Kidney (tissue), 14 donors: ENCODE results near the gene EPSTI1. TPM values are rescaled to one million over a fixed set of nuclear protein-coding genes. Genes with fewer than 3 reads are reported as not detected.
A peak's percentile ranks its signal among the peaks of the same experiment; 100 is the strongest.

Experiments
- DNase-seq, 5 donors: peaks; one replicate each; pipeline ENCODE4 v3.0.0-alpha.2; 2013 to 2020
- FAIRE-seq: peaks from 2 replicates; lab custom pipeline; 2012; peaks lifted over from hg19 to GRCh38; lab: Jason Lieb, UNC
- H3K27ac ChIP-seq, 2 donors: one replicate each; pipeline ENCODE4 v1.7.0; 2013; ENCODE audit warnings: low read depth in 2 of 2, low read length in 2 of 2, inconsistent platforms in 1 of 2
- H3K27me3 ChIP-seq: one replicate; pipeline ENCODE4 v1.7.1; 2013; ENCODE audit warnings: low read length, inconsistent platforms; ENCODE audit not compliant: control insufficient read depth, insufficient read depth
- H3K36me3 ChIP-seq, 3 donors: one replicate each; pipeline versions ENCODE4 v1.7.0 to v1.7.1; 2013; ENCODE audit warnings: low read length in 3 of 3, control low read depth in 1 of 3, inconsistent platforms in 1 of 3; ENCODE audit not compliant: insufficient read depth in 3 of 3, control insufficient read depth in 2 of 3
- H3K4me1 ChIP-seq, 3 donors: one replicate each; pipeline versions ENCODE4 v1.7.0 to v1.7.1; 2013; ENCODE audit warnings: low read length in 3 of 3, inconsistent platforms in 1 of 3, low read depth in 1 of 3; ENCODE audit not compliant: control insufficient read depth in 2 of 3, insufficient read depth in 2 of 3
- H3K4me3 ChIP-seq, 3 donors: one replicate each; pipeline versions ENCODE4 v1.7.0 to v1.8.1; 2013; ENCODE audit warnings: low read length in 3 of 3, control low read depth in 1 of 3, inconsistent platforms in 1 of 3
- H3K9ac ChIP-seq, 3 donors: one replicate each; pipeline versions ENCODE4 v1.7.0 to v1.7.1; 2013; ENCODE audit warnings: low read length in 3 of 3, control low read depth in 1 of 3, inconsistent platforms in 1 of 3
- H3K9me3 ChIP-seq, 3 donors: one replicate each; pipeline versions ENCODE4 v1.7.0 to v1.7.1; 2013; ENCODE audit warnings: low read length in 3 of 3, control low read depth in 1 of 3, inconsistent platforms in 1 of 3; ENCODE audit not compliant: control insufficient read depth in 2 of 3, insufficient read depth in 1 of 3
- intact Hi-C: fragments of 100-400 bp; cut with DNase I; formaldehyde crosslinking; loops from one replicate; pipeline ENCODE4 v1.11.1; 2022
- polyA plus RNA-seq: library from polyadenylated mRNA; stranded (reverse); fragments of 350-450 nt; fragmentation: Illumina TruSeq; extraction: RNeasy Lipid Tissue Mini Kit (QIAGEN cat#74804); gene quantifications from one replicate; pipeline ENCODE4 v1.2.3, GENCODE V29; 2014; ENCODE audit warnings: low read depth, low replicate concordance; ENCODE audit not compliant: insufficient read depth
- total RNA-seq: library from RNA; stranded (reverse); fragmentation: NEBNext Ultra II Directional; extraction: Animal tissue kit (Norgen Biotek cat#: 25700); gene quantifications from one replicate; pipeline ENCODE4 v1.2.1, GENCODE V29; 2021
- TF ChIP-seq, protein P1 (sequence below): IDR thresholded peaks from 3 replicates; pipeline ENCODE4 v1.5.1; 2012; ENCODE audit warnings: mild to moderate bottlenecking, moderate library complexity, borderline replicate concordance; ENCODE audit not compliant: insufficient read depth; ENCODE audit errors: extremely low read depth
- donor health status: control.
- donor health status: control.
- donor health status: control.
- donor health status: control.
- donor health status: control.
- donor health status: DM: yes; HTN: yes; CAD: no.
- donor health status: Normal renal cell carcinoma (clear cell type).

Gene EPSTI1
- total and polyA plus RNA-seq, 2 donors from 2014 or later = 11.2 to 12.2 TPM

DNA sequence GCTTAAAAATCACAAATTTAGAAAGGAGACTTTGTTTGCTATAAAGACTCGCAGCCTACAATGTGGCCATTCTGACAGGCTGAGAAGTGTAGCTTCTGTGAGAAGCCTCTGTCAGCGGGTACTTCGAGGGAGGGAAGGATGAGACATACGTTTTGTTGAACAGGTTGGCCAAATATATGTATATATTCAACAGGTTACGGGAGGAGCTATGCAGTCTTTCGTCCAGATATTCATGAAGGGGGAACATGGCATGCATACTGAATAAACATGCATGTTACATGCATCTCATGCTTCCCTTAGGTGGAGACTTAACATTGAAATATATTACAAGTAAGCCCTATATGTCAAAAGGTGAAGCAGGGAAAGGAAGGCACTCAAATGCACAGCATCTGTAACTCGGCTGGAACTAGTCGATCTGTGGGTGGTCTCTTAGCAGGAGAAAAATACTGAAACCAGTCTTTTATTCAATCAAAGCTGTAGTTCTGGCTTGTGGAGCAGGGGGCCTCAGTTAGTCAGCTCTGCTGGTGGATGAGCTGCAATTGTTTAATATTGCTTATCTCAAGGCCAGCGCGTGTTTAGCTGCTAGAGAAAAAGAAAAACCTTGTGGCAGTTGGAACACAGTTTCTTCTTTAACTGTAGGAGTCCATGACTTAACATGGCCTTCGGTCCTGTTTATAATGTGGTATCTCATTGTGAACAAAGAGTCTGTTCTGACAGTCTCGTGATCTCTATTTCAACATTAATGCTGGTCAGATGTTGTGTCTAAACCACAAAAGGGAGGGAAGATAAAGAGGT, 116.4 kb downstream of the EPSTI1 start:
- DNase-seq = peak in 2 of 5 donors; percentile 44 to 80
- Histone ChIP-seq H3K9me3 (no peaks in the 10 kb centered on the region), H3K4me1 (peaks cover 0 to 7% (median 4%) of the 10 kb centered on the region in 3 donors), H3K27me3 (no peaks in the 10 kb centered on the region), H3K9ac (no peak overlapping the region), H3K4me3 (no peak overlapping the region), H3K27ac (no peak overlapping the region), H3K36me3 (no peaks in the 10 kb centered on the region)
- TF ChIP-seq, protein P1, sequence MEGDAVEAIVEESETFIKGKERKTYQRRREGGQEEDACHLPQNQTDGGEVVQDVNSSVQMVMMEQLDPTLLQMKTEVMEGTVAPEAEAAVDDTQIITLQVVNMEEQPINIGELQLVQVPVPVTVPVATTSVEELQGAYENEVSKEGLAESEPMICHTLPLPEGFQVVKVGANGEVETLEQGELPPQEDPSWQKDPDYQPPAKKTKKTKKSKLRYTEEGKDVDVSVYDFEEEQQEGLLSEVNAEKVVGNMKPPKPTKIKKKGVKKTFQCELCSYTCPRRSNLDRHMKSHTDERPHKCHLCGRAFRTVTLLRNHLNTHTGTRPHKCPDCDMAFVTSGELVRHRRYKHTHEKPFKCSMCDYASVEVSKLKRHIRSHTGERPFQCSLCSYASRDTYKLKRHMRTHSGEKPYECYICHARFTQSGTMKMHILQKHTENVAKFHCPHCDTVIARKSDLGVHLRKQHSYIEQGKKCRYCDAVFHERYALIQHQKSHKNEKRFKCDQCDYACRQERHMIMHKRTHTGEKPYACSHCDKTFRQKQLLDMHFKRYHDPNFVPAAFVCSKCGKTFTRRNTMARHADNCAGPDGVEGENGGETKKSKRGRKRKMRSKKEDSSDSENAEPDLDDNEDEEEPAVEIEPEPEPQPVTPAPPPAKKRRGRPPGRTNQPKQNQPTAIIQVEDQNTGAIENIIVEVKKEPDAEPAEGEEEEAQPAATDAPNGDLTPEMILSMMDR = no peak
- FAIRE-seq = no peak
- intact Hi-C loops = no loop called here

DNA sequence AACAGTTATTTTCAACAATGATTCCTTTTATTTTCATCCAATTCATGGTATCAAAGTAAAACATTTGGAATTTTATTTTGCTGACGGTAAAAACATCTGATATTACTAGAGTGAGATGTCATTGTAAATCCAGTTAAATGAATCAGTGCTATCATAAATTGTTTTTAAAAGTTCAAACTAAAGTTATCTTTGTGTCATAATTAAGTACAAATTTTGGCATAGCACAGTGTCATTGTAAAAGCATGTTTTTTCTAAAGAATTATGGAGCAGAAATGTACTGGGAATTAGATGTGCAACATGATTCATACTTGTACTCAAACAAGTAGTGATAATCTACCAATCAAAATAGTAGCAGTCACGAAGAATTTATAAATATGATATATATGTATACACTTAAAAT, 117.8 kb downstream of the EPSTI1 start:
- H3K4me3 ChIP-seq = no peak overlapping the region
- H3K9ac ChIP-seq = no peak overlapping the region
- H3K36me3 ChIP-seq = no peaks in the 10 kb centered on the region
- DNase-seq = no peak
- no peaks in the 10 kb centered on the region for H3K27me3 ChIP-seq
- H3K27ac ChIP-seq = no peak overlapping the region
- TF ChIP-seq, protein P1 = no peak
- no peak for FAIRE-seq
- no peaks in the 10 kb centered on the region for H3K9me3 ChIP-seq
- no peaks in the 10 kb centered on the region for H3K4me1 ChIP-seq
- intact Hi-C loops = no loop called here

DNA sequence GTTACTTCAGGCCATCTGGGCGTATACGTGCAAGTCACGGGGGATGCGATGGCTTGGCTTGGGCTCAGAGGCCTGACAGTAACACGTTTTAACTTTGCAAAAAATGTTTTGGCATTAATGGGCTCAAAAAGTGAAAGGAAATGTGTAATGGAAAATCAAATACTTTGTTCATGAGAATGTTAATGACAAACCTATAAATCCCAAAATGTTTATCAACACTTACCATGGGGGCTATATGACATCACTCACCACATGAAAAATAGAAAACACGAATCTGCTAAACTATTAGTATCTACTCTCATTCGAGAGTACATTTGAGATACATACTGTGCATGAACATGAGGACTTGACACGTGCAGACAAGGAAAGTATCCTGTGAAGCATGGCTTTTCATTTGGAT, 119.0 kb downstream of the EPSTI1 start:
- Histone ChIP-seq H3K27ac (no peak overlapping the region), H3K4me1 (no peaks in the 10 kb centered on the region), H3K9me3 (no peaks in the 10 kb centered on the region), H3K36me3 (no peaks in the 10 kb centered on the region), H3K9ac (no peak overlapping the region), H3K4me3 (no peak overlapping the region), H3K27me3 (no peaks in the 10 kb centered on the region)
- FAIRE-seq (no peak), DNase-seq (no peak)
- TF ChIP-seq, protein P1 = no peak
- intact Hi-C loops = no loop called here
